Liver (tissue), 9 donors: Measurements from ENCODE around the gene NDUFAF2. TPM values are rescaled to one million over a fixed set of nuclear protein-coding genes. Genes with fewer than 3 reads are reported as not detected.

ENCODE experiments used
- DNase-seq: peaks from one replicate; pipeline ENCODE4 v3.0.0-alpha.2; 2017; ENCODE audit warnings: low spot score
- H3K27ac ChIP-seq, 2 donors: one replicate each; pipeline ENCODE4 v1.7.0; 2013; ENCODE audit warnings: inconsistent platforms in 2 of 2, low read length in 2 of 2, control low read depth in 1 of 2, low read depth in 1 of 2, mild to moderate bottlenecking in 1 of 2
- H3K27me3 ChIP-seq, 4 donors: one replicate each; pipeline versions ENCODE4 v1.6.1 to v1.7.0; 2013; ENCODE audit warnings: low read length in 3 of 4, inconsistent platforms in 1 of 4, mild to moderate bottlenecking in 1 of 4, moderate library complexity in 1 of 4; ENCODE audit not compliant: control insufficient read depth in 4 of 4, insufficient read depth in 4 of 4
- H3K36me3 ChIP-seq, 4 donors: one replicate each; pipeline versions ENCODE4 v1.6.1 to v1.7.0; 2013; ENCODE audit warnings: low read length in 3 of 4, mild to moderate bottlenecking in 3 of 4, low read depth in 1 of 4, moderate library complexity in 1 of 4; ENCODE audit not compliant: control insufficient read depth in 4 of 4, insufficient read depth in 3 of 4
- H3K4me1 ChIP-seq, 4 donors: one replicate each; pipeline versions ENCODE4 v1.6.1 to v1.7.0; 2013; ENCODE audit warnings: low read length in 3 of 4, mild to moderate bottlenecking in 3 of 4, moderate library complexity in 1 of 4; ENCODE audit not compliant: control insufficient read depth in 4 of 4, insufficient read depth in 4 of 4
- H3K4me3 ChIP-seq, 3 donors: one replicate each; pipeline versions ENCODE4 v1.6.1 to v1.7.0; 2013; ENCODE audit warnings: low read length in 3 of 3, control low read depth in 1 of 3, low read depth in 1 of 3, mild to moderate bottlenecking in 1 of 3
- H3K9ac ChIP-seq, 2 donors: one replicate each; pipeline ENCODE4 v1.7.0; 2013; ENCODE audit warnings: low read length in 2 of 2, mild to moderate bottlenecking in 2 of 2, moderate library complexity in 2 of 2, control low read depth in 1 of 2, low read depth in 1 of 2
- H3K9me3 ChIP-seq, 4 donors: one replicate each; pipeline versions ENCODE4 v1.6.1 to v1.7.0; 2013; ENCODE audit warnings: low read length in 3 of 4; ENCODE audit not compliant: control insufficient read depth in 4 of 4
- ATF3 ChIP-seq: IDR thresholded peaks from 2 replicates; pipeline ENCODE4 v1.6.1; 2016; ENCODE audit warnings: antibody characterized with exemption
- EGR1 ChIP-seq, 2 donors: IDR thresholded peaks; 2 replicates each; pipeline ENCODE4 v1.6.1; 2016 to 2018; ENCODE audit warnings: antibody characterized with exemption in 2 of 2, low read depth in 2 of 2
- FOXA1 ChIP-seq: IDR thresholded peaks from 2 replicates; pipeline ENCODE4 v1.6.1; 2016; ENCODE audit warnings: antibody characterized with exemption
- FOXA2 ChIP-seq: IDR thresholded peaks from 2 replicates; pipeline ENCODE4 v1.6.1; 2016; ENCODE audit warnings: antibody characterized with exemption
- GABPA ChIP-seq, 2 donors: IDR thresholded peaks in 1 of 2; conservative IDR thresholded peaks in 1 of 2; 2 replicates each; pipeline ENCODE4 v1.6.1; 2016; ENCODE audit warnings: antibody characterized with exemption in 2 of 2, mild to moderate bottlenecking in 1 of 2, moderate library complexity in 1 of 2
- HNF4A ChIP-seq, 2 donors: conservative IDR thresholded peaks; 2 replicates each; pipeline ENCODE4 v1.6.1; 2016; ENCODE audit warnings: antibody characterized with exemption in 2 of 2, mild to moderate bottlenecking in 2 of 2
- HNF4G ChIP-seq: IDR thresholded peaks from 2 replicates; pipeline ENCODE4 v1.6.1; 2016; ENCODE audit warnings: antibody characterized with exemption
- JUND ChIP-seq, 2 donors: IDR thresholded peaks; 2 replicates each; pipeline ENCODE4 v1.6.1; 2016; ENCODE audit warnings: antibody characterized with exemption in 2 of 2
- NR2F2 ChIP-seq: IDR thresholded peaks from 2 replicates; pipeline ENCODE4 v1.6.1; 2016; ENCODE audit warnings: antibody characterized with exemption
- RAD21 ChIP-seq, 2 donors: IDR thresholded peaks; 2 replicates each; pipeline ENCODE4 v1.6.1; 2016; ENCODE audit warnings: antibody characterized with exemption in 2 of 2, mild to moderate bottlenecking in 2 of 2
- REST ChIP-seq: IDR thresholded peaks from 2 replicates; pipeline ENCODE4 v1.6.1; 2016; ENCODE audit warnings: antibody characterized with exemption, mild to moderate bottlenecking
- RXRA ChIP-seq, 2 donors: IDR thresholded peaks; 2 replicates each; pipeline ENCODE4 v1.6.1; 2017 to 2018; ENCODE audit warnings: antibody characterized with exemption in 2 of 2, mild to moderate bottlenecking in 1 of 2
- SP1 ChIP-seq: IDR thresholded peaks from 2 replicates; pipeline ENCODE4 v1.6.1; 2018; ENCODE audit warnings: antibody characterized with exemption, mild to moderate bottlenecking
- TAF1 ChIP-seq: conservative IDR thresholded peaks from 2 replicates; pipeline ENCODE4 v1.6.1; 2016; ENCODE audit warnings: antibody characterized with exemption, mild to moderate bottlenecking
- YY1 ChIP-seq: IDR thresholded peaks from 2 replicates; pipeline ENCODE4 v1.6.1; 2016; ENCODE audit warnings: antibody characterized with exemption, mild to moderate bottlenecking
- ZBTB33 ChIP-seq: IDR thresholded peaks from 2 replicates; pipeline ENCODE4 v1.6.1; 2016; ENCODE audit warnings: antibody characterized with exemption
- WGBS: extraction: QIAGEN DNeasy Blood & Tissue Kit; methylation state at CpG from one replicate; pipeline ENCODE4 v1.1.7; 2013; 5-methylcytosine and 5-hydroxymethylcytosine counted together
- polyA plus RNA-seq, 2 donors: library from polyadenylated mRNA; stranded (reverse) in 1 of 2; unstranded in 1 of 2; fragments of 200-250 nt in 1 of 2; fragments of >200 nt in 1 of 2; fragmentation: Nextera tagmentation in 1 of 2; extraction: Ambion mirVana in 1 of 2; gene quantifications; one replicate each; pipeline versions ENCODE4 v1.2.1 to v1.2.3, GENCODE V29; 2013 to 2015
- total RNA-seq, 2 donors: library from RNA; depleted of rRNA; stranded (reverse); fragments of >200 nt; gene quantifications; one replicate each; pipeline ENCODE4 v1.2.3, GENCODE V29; 2014
- donor health status: healthy.
- donor health status: healthy.
- donor health status: healthy.
- donor health status: healthy.
- donor health status: healthy.

The NDUFAF2 gene
- total and polyA plus RNA-seq, 4 donors = 4.3 to 21.3 (median 12.5) TPM

- Histone ChIP-seq H3K4me3 (no peak overlapping the region), H3K9me3 (peaks cover 0 to 6% (median 2%) of the 10 kb centered on the region in 4 donors), H3K36me3 (peaks cover 0 to 3% (median 0%) of the 10 kb centered on the region in 4 donors), H3K4me1 (no peaks in the 10 kb centered on the region), H3K9ac (no peak overlapping the region), H3K27me3 (no peaks in the 10 kb centered on the region), H3K27ac (no peak overlapping the region)
- TF ChIP-seq HNF4G = no peak
- TF ChIP-seq FOXA1 = no peak
- no peak for TF ChIP-seq JUND (IDR thresholded peaks at IDR 0.05)
- TF ChIP-seq RXRA (IDR thresholded peaks at IDR 0.05) = no peak
- no peak for TF ChIP-seq REST
- no peak for TF ChIP-seq RAD21 (IDR thresholded peaks at IDR 0.05)
- TF ChIP-seq GABPA (IDR thresholded peaks at IDR 0.05 in 1 of 2, conservative IDR thresholded peaks at IDR 0.05 in 1 of 2) = no peak
- TF ChIP-seq ZBTB33 = no peak
- TF ChIP-seq SP1 = no peak
- TF ChIP-seq FOXA2 = no peak
- no peak for TF ChIP-seq ATF3
- no peak for TF ChIP-seq EGR1 (IDR thresholded peaks at IDR 0.05; ENCODE audit: low read depth in 2 of 2)
- TF ChIP-seq TAF1 = no peak
- no peak for TF ChIP-seq HNF4A (conservative IDR thresholded peaks at IDR 0.05)
- no peak for TF ChIP-seq YY1
- no peak for TF ChIP-seq NR2F2
- DNase-seq = no peak
- 87% methylated on average over 2 of the region's 2 CpGs for WGBS
Measured at GRCh38 chr5:60961685-60962084, 16.7 kb downstream of the NDUFAF2 start.

GRCh38 chr5:60972231-60972630, 27.2 kb downstream of the NDUFAF2 start:
- 91% methylated on average over 3 of the region's 3 CpGs for WGBS
- Histone ChIP-seq H3K4me3 (no peak overlapping the region), H3K9ac (no peak overlapping the region), H3K4me1 (no peaks in the 10 kb centered on the region), H3K27ac (no peak overlapping the region), H3K9me3 (peaks cover 0 to 3% (median under 1%) of the 10 kb centered on the region in 4 donors), H3K27me3 (no peaks in the 10 kb centered on the region), H3K36me3 (no peaks in the 10 kb centered on the region)
- no peak for TF ChIP-seq JUND (IDR thresholded peaks at IDR 0.05)
- no peak for TF ChIP-seq SP1
- TF ChIP-seq EGR1 (IDR thresholded peaks at IDR 0.05; ENCODE audit: low read depth in 2 of 2) = no peak
- no peak for TF ChIP-seq YY1
- no peak for TF ChIP-seq HNF4G
- no peak for TF ChIP-seq TAF1
- DNase-seq = no peak
